GM23248 (cell line): Measurements from ENCODE around the gene AHSG.

Experiments used
- EZH2 ChIP-seq: fragments of 200-600 bp; sonication (generic); IDR thresholded peaks from 2 replicates; pipeline ENCODE4 v1.6.1; 2018; ENCODE audit warnings: antibody characterized with exemption, mild to moderate bottlenecking; ENCODE audit not compliant: insufficient read depth, poor library complexity, severe bottlenecking
- EZH2phosphoT487 ChIP-seq: fragments of 200-600 bp; sonication (generic); IDR thresholded peaks from 2 replicates; pipeline ENCODE4 v1.6.1; 2018; ENCODE audit warnings: antibody characterized with exemption, moderate library complexity, mild to moderate bottlenecking, low read depth; ENCODE audit not compliant: insufficient read depth

- TF ChIP-seq EZH2 (no peak), EZH2phosphoT487 (no peak)
Observed at GRCh38 chr3:186640929-186641328, 28.1 kb downstream of the AHSG start.
